Mesendoderm (in vitro differentiated cells): ENCODE results near the gene FAM174C.

Experiments used
- DNase-seq: peaks from one replicate; pipeline ENCODE4 v3.0.0; 2013
- H2AK5ac ChIP-seq: 2 replicates; pipeline ENCODE4 v1.6.1; 2013; ENCODE audit warnings: low read length, inconsistent platforms
- H2BK120ac ChIP-seq: 2 replicates; pipeline ENCODE4 v1.6.1; 2013; ENCODE audit warnings: low read depth, mild to moderate bottlenecking, low read length, moderate library complexity, mixed read lengths
- H2BK15ac ChIP-seq: replicated peaks from 2 replicates; pipeline ENCODE4 v1.6.1; 2013; ENCODE audit warnings: low read depth, mild to moderate bottlenecking, moderate library complexity
- H2BK5ac ChIP-seq: 2 replicates; pipeline ENCODE4 v1.6.1; 2013; ENCODE audit warnings: low read length, inconsistent platforms
- H3K18ac ChIP-seq: 2 replicates; pipeline ENCODE4 v1.6.1; 2013; ENCODE audit warnings: mild to moderate bottlenecking, low read length, mixed read lengths
- H3K23ac ChIP-seq: one replicate; pipeline ENCODE4 v1.6.1; 2013; ENCODE audit warnings: low read length
- H3K27ac ChIP-seq: 2 replicates; pipeline ENCODE4 v1.5.1; 2013; ENCODE audit warnings: low read depth, mild to moderate bottlenecking, inconsistent platforms, low read length, moderate library complexity
- H3K27me3 ChIP-seq: 2 replicates; pipeline ENCODE4 v1.6.1; 2013; ENCODE audit warnings: low read length, control low read depth, mild to moderate bottlenecking, inconsistent platforms; ENCODE audit not compliant: insufficient read depth, poor library complexity
- H3K36me3 ChIP-seq: 2 replicates; pipeline ENCODE4 v1.6.1; 2013; ENCODE audit warnings: low read length, inconsistent platforms; ENCODE audit not compliant: control insufficient read depth, insufficient read depth
- H3K4ac ChIP-seq: one replicate; pipeline ENCODE4 v1.6.1; 2013; ENCODE audit warnings: low read depth, mild to moderate bottlenecking, low read length, moderate library complexity
- H3K4me1 ChIP-seq: 2 replicates; pipeline ENCODE4 v1.6.1; 2013; ENCODE audit warnings: low read depth, low read length, inconsistent platforms; ENCODE audit not compliant: control insufficient read depth
- H3K4me2 ChIP-seq: 2 replicates; pipeline ENCODE4 v1.6.1; 2013; ENCODE audit warnings: low read length
- H3K4me3 ChIP-seq: 2 replicates; pipeline ENCODE4 v1.5.1; 2013; ENCODE audit warnings: mild to moderate bottlenecking, low read length
- H3K56ac ChIP-seq: one replicate; pipeline ENCODE4 v1.6.1; 2013; ENCODE audit warnings: low read length
- H3K79me1 ChIP-seq: 2 replicates; pipeline ENCODE4 v1.6.1; 2013; ENCODE audit warnings: low read length, inconsistent platforms
- H3K79me2 ChIP-seq: 2 replicates; pipeline ENCODE4 v1.6.1; 2013; ENCODE audit warnings: mild to moderate bottlenecking, low read length; ENCODE audit not compliant: control insufficient read depth, insufficient read depth
- H3K9ac ChIP-seq: 2 replicates; pipeline ENCODE4 v1.6.1; 2013; ENCODE audit warnings: low read length, inconsistent platforms
- H4K5ac ChIP-seq: one replicate; pipeline ENCODE4 v1.6.1; 2013; ENCODE audit warnings: low read length
- H4K8ac ChIP-seq: one replicate; pipeline ENCODE4 v1.6.1; 2013; ENCODE audit warnings: low read depth, mild to moderate bottlenecking, control low read depth, low read length, moderate library complexity
- WGBS: extraction: QIAGEN DNeasy Blood & Tissue Kit; methylation state at CpG from one replicate; pipeline ENCODE4 v1.1.7; 2013; ENCODE audit warnings: low lambda C conversion rate, missing lambda C conversion rate; ENCODE audit not compliant: insufficient coverage; ENCODE audit errors: extremely low coverage; 5-methylcytosine and 5-hydroxymethylcytosine counted together

FAM174C gene

DNA sequence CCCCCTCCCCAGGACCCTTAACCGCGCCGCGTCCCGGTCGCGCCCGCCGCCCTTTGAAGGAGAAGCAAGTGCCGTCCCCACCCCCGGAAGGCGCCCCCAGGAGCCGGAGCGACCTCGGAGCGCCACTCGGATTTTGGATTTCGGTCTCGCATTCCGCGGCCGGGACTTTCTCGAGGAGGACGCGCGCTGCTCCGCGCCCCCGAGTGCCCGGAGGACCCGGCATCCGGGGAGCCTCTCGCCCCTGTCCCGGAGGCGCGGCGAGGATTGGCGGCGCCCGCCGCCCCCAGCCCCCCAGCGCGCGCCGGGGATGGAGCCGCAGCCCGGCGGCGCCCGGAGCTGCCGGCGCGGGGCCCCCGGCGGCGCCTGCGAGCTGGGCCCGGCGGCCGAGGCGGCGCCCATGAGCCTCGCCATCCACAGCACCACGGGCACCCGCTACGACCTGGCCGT, 25.3 kb upstream of the FAM174C start:
- H3K36me3 ChIP-seq: peaks cover 15% of the 10 kb centered on the region
- peak overlapping the region; percentile 77 for H3K4me3 ChIP-seq
- H3K27ac ChIP-seq: peak overlapping the region; percentile 91
- no peaks in the 10 kb centered on the region for H3K27me3 ChIP-seq
- no CpG with 5 or more reads among the region's 67 CpGs for WGBS
- peak overlapping the region; percentile 6 for H4K8ac ChIP-seq
- H3K79me2 ChIP-seq: peaks cover 51% of the 10 kb centered on the region
- peak overlapping the region; percentile 99 for H3K18ac ChIP-seq
- peak overlapping the region; percentile 46 for H2BK120ac ChIP-seq
- no peak overlapping the region for H2BK15ac ChIP-seq
- H3K4ac ChIP-seq: peak overlapping the region; percentile 100
- H3K4me2 ChIP-seq: no peak overlapping the region
- H3K79me1 ChIP-seq: peaks cover 8% of the 10 kb centered on the region
- no peak overlapping the region for H4K5ac ChIP-seq
- DNase-seq: no peak
- H2AK5ac ChIP-seq: no peak overlapping the region
- H3K23ac ChIP-seq: peak overlapping the region; percentile 94
- H3K56ac ChIP-seq: peak overlapping the region; percentile 97
- no peak overlapping the region for H2BK5ac ChIP-seq
- H3K9ac ChIP-seq: peak overlapping the region; percentile 96
- no peaks in the 10 kb centered on the region for H3K4me1 ChIP-seq

- Histone ChIP-seq H3K36me3 (peaks cover 18% of the 10 kb centered on the region), H3K79me1 (peaks cover 13% of the 10 kb centered on the region), H3K9ac (peak overlapping the region; percentile 96), H2BK120ac (peak overlapping the region; percentile 90), H3K4me3 (peak overlapping the region; percentile 77), H4K8ac (peak overlapping the region; percentile 77), H2BK5ac (peak overlapping the region; percentile 75), H3K23ac (peak overlapping the region; percentile 94), H2BK15ac (no peak overlapping the region), H3K18ac (peak overlapping the region; percentile 99), H3K4me1 (no peaks in the 10 kb centered on the region), H3K27me3 (no peaks in the 10 kb centered on the region), H2AK5ac (peak overlapping the region; percentile 54), H4K5ac (no peak overlapping the region), H3K4ac (peak overlapping the region; percentile 100), H3K79me2 (peaks cover 57% of the 10 kb centered on the region), H3K27ac (peak overlapping the region; percentile 91), H3K56ac (peak overlapping the region; percentile 97), H3K4me2 (peak overlapping the region; percentile 94)
- peak; percentile 92 for DNase-seq
- no CpG with 5 or more reads among the region's 90 CpGs for WGBS
Measured at GRCh38 chr19:1250437-1251260, 24.7 kb upstream of the FAM174C start.

GRCh38 chr19:1251330-1252220, 23.8 kb upstream of the FAM174C start:
- peak overlapping the region; percentile 90 for H2BK120ac ChIP-seq
- H2BK5ac ChIP-seq: peak overlapping the region; percentile 75
- H3K79me2 ChIP-seq: peaks cover 61% of the 10 kb centered on the region
- peak overlapping the region; percentile 97 for H3K56ac ChIP-seq
- peak overlapping the region; percentile 54 for H2AK5ac ChIP-seq
- peak overlapping the region; percentile 99 for H3K18ac ChIP-seq
- DNase-seq: peak; percentile 73
- peak overlapping the region; percentile 94 for H3K4me2 ChIP-seq
- peaks cover 20% of the 10 kb centered on the region for H3K36me3 ChIP-seq
- H4K8ac ChIP-seq: peak overlapping the region; percentile 77
- WGBS: no CpG with 5 or more reads among the region's 41 CpGs
- no peaks in the 10 kb centered on the region for H3K4me1 ChIP-seq
- H3K27ac ChIP-seq: peak overlapping the region; percentile 91
- peak overlapping the region; percentile 77 for H3K4me3 ChIP-seq
- H3K27me3 ChIP-seq: no peaks in the 10 kb centered on the region
- no peak overlapping the region for H4K5ac ChIP-seq
- H2BK15ac ChIP-seq: no peak overlapping the region
- H3K23ac ChIP-seq: peak overlapping the region; percentile 97
- H3K79me1 ChIP-seq: peaks cover 15% of the 10 kb centered on the region
- peak overlapping the region; percentile 96 for H3K9ac ChIP-seq
- peak overlapping the region; percentile 100 for H3K4ac ChIP-seq

- Histone ChIP-seq H3K27me3 (no peaks in the 10 kb centered on the region), H3K4me2 (peak overlapping the region; percentile 59), H3K36me3 (peaks cover 22% of the 10 kb centered on the region), H3K9ac (peak overlapping the region; percentile 96), H3K18ac (peak overlapping the region; percentile 99), H3K79me1 (peaks cover 15% of the 10 kb centered on the region), H3K4me1 (no peaks in the 10 kb centered on the region), H3K27ac (peak overlapping the region; percentile 94), H2BK15ac (no peak overlapping the region), H2AK5ac (no peak overlapping the region), H4K5ac (no peak overlapping the region), H2BK120ac (peak overlapping the region; percentile 2), H3K23ac (no peak overlapping the region), H3K4ac (peak overlapping the region; percentile 100), H3K79me2 (peaks cover 63% of the 10 kb centered on the region), H3K4me3 (no peak overlapping the region), H3K56ac (peak overlapping the region; percentile 97), H2BK5ac (no peak overlapping the region), H4K8ac (peak overlapping the region; percentile 28)
- WGBS: no CpG with 5 or more reads among the region's 30 CpGs
- DNase-seq: peak; percentile 72
Measured at GRCh38 chr19:1252221-1252820, 23.0 kb upstream of the FAM174C start.

- no peak overlapping the region for H2BK5ac ChIP-seq
- H3K27me3 ChIP-seq: no peaks in the 10 kb centered on the region
- H2BK120ac ChIP-seq: peak overlapping the region; percentile 2
- H2AK5ac ChIP-seq: no peak overlapping the region
- peak overlapping the region; percentile 97 for H3K56ac ChIP-seq
- H2BK15ac ChIP-seq: no peak overlapping the region
- H3K4ac ChIP-seq: peak overlapping the region; percentile 46
- peak overlapping the region; percentile 94 for H3K27ac ChIP-seq
- H3K79me2 ChIP-seq: peaks cover 63% of the 10 kb centered on the region
- no peak overlapping the region for H3K4me2 ChIP-seq
- H3K4me1 ChIP-seq: no peaks in the 10 kb centered on the region
- H3K36me3 ChIP-seq: peaks cover 22% of the 10 kb centered on the region
- peaks cover 15% of the 10 kb centered on the region for H3K79me1 ChIP-seq
- peak; percentile 65 for DNase-seq
- H3K23ac ChIP-seq: peak overlapping the region; percentile 24
- peak overlapping the region; percentile 89 for H3K18ac ChIP-seq
- H4K8ac ChIP-seq: peak overlapping the region; percentile 28
- no peak overlapping the region for H4K5ac ChIP-seq
- H3K9ac ChIP-seq: peak overlapping the region; percentile 96
- H3K4me3 ChIP-seq: no peak overlapping the region
- no CpG with 5 or more reads among the region's 26 CpGs for WGBS
Measured at GRCh38 chr19:1252821-1253513, 22.4 kb upstream of the FAM174C start.
